Measurements from ENCODE around the gene MIDN. TPM values are rescaled to one million over a fixed set of nuclear protein-coding genes. Genes with fewer than 3 reads are reported as not detected.

The MIDN gene
- total RNA-seq, 4 donors from 2014 or later, result 12.4 to 65.0 (median 40.4) TPM

DNA sequence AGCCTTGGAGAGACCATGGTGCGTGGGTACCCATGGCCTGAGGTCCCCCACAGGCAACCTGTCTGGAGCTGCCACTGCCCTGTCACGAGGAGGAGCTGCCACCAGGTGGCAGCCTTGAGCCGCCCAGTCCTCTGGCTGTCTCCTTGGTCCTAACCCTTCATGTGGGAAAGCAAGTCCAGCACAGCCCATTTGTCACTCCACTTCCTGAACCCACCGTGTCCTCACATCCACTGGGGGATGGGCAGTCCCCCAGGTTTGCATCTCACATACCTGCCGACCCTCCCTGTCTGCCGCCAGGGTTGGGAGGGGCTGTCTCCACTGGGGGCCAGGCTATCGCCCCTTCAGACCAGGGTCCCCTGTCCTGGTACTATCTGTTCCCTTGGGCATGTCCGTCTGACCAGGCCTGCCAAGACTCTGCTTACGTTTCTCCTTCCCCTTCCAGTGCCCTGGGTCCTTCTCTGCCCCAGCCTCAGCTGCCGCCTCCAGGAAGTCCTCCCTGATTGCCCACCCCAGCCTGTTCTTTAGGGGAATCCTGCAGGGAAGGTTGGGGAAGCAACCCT is 31.5 kb downstream of the MIDN start:
- Histone ChIP-seq H3K4me1 (peaks cover 20 to 50% (median 21%) of the 10 kb centered on the region in 3 donors), H3K4me3 (no peak overlapping the region), H3K27ac (no peak overlapping the region), H3K27me3 (peaks cover 0 to 23% (median 3%) of the 10 kb centered on the region in 4 donors), H3K9me3 (no peaks in the 10 kb centered on the region), H3K36me3 (peaks cover 2 to 33% (median 5%) of the 10 kb centered on the region in 3 donors)
- no peak for DNase-seq
- TF ChIP-seq, protein P1, sequence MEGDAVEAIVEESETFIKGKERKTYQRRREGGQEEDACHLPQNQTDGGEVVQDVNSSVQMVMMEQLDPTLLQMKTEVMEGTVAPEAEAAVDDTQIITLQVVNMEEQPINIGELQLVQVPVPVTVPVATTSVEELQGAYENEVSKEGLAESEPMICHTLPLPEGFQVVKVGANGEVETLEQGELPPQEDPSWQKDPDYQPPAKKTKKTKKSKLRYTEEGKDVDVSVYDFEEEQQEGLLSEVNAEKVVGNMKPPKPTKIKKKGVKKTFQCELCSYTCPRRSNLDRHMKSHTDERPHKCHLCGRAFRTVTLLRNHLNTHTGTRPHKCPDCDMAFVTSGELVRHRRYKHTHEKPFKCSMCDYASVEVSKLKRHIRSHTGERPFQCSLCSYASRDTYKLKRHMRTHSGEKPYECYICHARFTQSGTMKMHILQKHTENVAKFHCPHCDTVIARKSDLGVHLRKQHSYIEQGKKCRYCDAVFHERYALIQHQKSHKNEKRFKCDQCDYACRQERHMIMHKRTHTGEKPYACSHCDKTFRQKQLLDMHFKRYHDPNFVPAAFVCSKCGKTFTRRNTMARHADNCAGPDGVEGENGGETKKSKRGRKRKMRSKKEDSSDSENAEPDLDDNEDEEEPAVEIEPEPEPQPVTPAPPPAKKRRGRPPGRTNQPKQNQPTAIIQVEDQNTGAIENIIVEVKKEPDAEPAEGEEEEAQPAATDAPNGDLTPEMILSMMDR (IDR thresholded peaks at IDR 0.05), result peak; percentile 84 to 94 (median 92)
- no peak for TF ChIP-seq POLR2A (IDR thresholded peaks at IDR 0.05)
- intact Hi-C loops (cut with DNase I), result loop anchor here (10.0 kb wide), 2 partner anchors 125 to 175 kb away; partner anchors contain the start of genes APC2, DAZAP1 and GAMT
- 21 to 28% methylated on average over 6 to 9 of the region's 10 CpGs for WGBS, 2 donors

DNA sequence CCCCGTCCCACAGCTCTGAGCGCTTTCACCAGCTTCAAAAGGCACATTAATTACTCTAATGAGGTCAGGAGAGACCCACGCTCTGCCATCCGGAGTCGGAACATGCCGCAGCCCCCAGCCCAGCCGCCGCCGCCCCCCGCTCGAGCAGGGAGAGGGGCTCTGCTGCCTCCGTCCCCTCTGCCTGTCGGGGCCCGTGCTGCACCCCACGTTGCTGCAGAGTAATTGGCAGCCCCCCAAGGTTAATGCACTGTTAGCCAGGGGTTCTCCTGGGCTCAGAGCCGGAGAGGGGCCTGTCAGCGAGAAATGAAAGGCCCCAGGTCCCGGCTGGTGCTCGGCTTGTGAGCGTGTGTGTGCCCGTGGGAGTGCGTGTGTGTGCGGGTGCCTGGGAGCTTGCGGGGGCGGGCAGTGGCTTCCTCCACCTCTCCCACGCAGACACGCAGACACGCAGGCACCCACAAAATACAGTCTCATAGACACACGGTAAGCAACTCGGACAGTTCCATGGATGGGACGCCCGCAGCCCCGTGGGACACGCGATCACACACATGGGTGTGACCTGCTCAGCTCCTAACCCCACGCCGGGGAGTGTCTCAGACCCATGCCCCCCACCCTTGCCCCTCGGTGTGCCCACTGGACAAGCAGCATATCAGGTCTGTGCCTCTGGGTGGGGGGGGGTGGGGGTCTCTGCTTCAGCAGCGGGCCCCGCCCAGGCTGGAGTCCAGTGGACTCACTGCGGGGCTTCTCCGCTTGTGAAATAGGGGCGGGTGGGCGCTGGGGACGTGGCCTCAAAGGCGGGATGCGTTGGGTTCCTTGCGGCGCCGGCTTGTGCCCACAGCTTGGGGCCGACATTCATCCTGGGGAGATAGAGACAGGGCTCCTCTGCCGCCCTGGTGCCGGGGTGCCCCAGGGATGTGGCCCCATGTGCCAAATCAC is 32.5 kb downstream of the MIDN start:
- intact Hi-C loops (cut with DNase I), result loop anchor here (10.0 kb wide), 1 partner anchor 174 kb away; the partner anchor contains the start of gene APC2
- Histone ChIP-seq H3K27ac (no peak overlapping the region), H3K27me3 (peaks cover 0 to 32% (median 3%) of the 10 kb centered on the region in 4 donors), H3K9me3 (no peaks in the 10 kb centered on the region), H3K4me3 (no peak overlapping the region), H3K36me3 (peaks cover 0 to 30% (median 3%) of the 10 kb centered on the region in 3 donors), H3K4me1 (peaks cover 18 to 53% (median 24%) of the 10 kb centered on the region in 3 donors)
- TF ChIP-seq, protein P1 (IDR thresholded peaks at IDR 0.05), result no peak
- no peak for TF ChIP-seq POLR2A (IDR thresholded peaks at IDR 0.05)
- WGBS, 2 donors, result 77 to 91% methylated on average over 19 to 31 of the region's 53 CpGs
- no peak for DNase-seq

DNA sequence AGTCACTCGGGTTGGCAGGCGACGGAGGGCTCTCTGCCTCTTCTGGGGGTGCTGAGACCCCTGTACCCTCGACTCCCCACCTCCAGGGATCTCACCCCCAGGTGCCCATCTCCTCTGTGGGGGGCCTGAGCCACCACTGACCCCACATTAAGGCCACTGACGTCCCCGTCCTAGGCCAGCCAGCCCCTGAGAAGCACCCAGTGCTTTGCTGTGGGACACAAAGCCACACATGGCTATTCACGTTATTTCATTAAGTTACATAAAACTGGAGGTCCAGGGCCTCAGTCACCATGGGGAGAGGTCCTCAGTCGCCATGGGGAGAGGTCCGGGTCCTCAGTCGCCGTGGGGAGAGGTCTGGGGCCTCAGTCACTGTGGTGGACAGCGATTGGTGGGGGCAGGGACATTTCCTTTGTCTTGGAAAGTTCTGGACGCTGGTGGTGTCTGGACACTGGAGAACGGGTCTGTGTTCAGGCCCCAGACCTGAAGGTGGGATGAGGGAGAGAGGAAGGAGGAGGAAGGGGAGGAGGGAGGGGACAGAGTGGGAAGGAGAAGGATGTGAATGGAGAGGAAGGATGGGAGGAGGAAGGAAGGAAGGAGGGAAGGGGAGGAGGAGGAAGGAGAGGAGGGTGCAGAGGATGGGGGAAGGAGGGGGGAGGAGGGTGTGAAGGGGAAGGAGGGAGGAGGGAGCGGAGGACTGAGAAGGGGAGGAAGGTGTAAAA is 33.3 kb downstream of the MIDN start:
- 53 to 60% methylated on average over 3 to 6 of the region's 15 CpGs for WGBS, 2 donors
- TF ChIP-seq POLR2A (IDR thresholded peaks at IDR 0.05), result no peak
- TF ChIP-seq, protein P1 (IDR thresholded peaks at IDR 0.05), result no peak
- H3K4me3 ChIP-seq, result no peak overlapping the region
- H3K4me1 ChIP-seq, result peaks cover 10 to 50% (median 26%) of the 10 kb centered on the region in 3 donors
- intact Hi-C loops (cut with DNase I), result loop anchor here (10.0 kb wide), 1 partner anchor 173 kb away; the partner anchor contains the start of gene APC2
- peaks cover 0 to 30% (median 3%) of the 10 kb centered on the region in 3 donors for H3K36me3 ChIP-seq
- H3K9me3 ChIP-seq, result no peaks in the 10 kb centered on the region
- DNase-seq, result no peak
- H3K27me3 ChIP-seq, result peaks cover 4 to 40% (median 7%) of the 10 kb centered on the region in 4 donors
- H3K27ac ChIP-seq, result no peak overlapping the region

DNA sequence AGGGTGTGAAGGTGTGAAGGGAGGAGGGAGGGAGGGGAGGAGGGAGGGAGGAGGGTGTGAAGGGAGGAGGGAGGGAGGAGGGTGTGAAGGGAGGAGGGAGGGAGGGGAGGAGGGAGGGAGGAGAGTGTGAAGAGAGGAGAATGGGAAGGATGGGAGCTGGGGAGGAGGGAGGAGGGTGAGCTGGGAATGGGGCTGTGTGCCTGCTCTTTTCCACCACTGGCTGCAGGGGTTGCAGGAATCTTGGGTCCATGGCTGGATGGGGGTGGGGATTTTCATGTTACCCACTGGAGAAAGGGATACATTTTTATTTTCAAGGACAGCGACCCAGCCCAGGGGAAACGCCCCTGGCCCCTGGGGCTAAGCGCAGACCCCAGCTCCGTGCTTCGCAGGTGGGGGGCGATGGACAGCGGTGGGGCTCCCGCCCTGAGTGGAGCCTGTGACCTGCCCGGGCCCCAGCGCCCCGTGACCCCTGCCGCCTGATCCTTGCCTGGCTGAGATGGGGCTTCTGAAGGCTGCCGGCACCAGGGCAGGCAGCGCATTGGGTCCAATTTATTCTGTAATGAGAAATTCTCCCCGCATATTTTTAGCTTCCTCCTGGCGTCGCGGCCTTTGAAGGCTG is 34.3 kb downstream of the MIDN start:
- WGBS, 2 donors, result 72 to 73% methylated on average over 6 to 9 of the region's 18 CpGs
- Histone ChIP-seq H3K36me3 (peaks cover 0 to 22% (median 3%) of the 10 kb centered on the region in 3 donors), H3K4me3 (no peak overlapping the region), H3K4me1 (peaks cover 7 to 54% (median 22%) of the 10 kb centered on the region in 3 donors), H3K27me3 (peaks cover 13 to 50% (median 16%) of the 10 kb centered on the region in 4 donors), H3K9me3 (no peaks in the 10 kb centered on the region), H3K27ac (no peak overlapping the region)
- no peak for DNase-seq
- intact Hi-C loops (cut with DNase I), result loop anchor here (10.0 kb wide), 1 partner anchor 172 kb away; the partner anchor contains the start of gene APC2
- TF ChIP-seq, protein P1 (IDR thresholded peaks at IDR 0.05), result no peak
- no peak for TF ChIP-seq POLR2A (IDR thresholded peaks at IDR 0.05)
